Lower lobe of right lung (tissue), 2 donors: Measurements from ENCODE around the gene LETM1. TPM values are rescaled to one million over a fixed set of nuclear protein-coding genes. Genes with fewer than 3 reads are reported as not detected.

Experiments used
- ATAC-seq, 2 donors: fragments of 200-7000 bp; cut with Tn5 transposase; one replicate each; pipeline ENCODE4 v1.9.1; 2020 to 2022; ENCODE audit warnings: mild to moderate bottlenecking in 2 of 2, moderate library complexity in 2 of 2
- DNase-seq: peaks from one replicate; pipeline ENCODE4 v3.0.0-alpha.2; 2020
- H3K27ac ChIP-seq: fragments of 200-600 bp; one replicate; pipeline ENCODE4 v1.8.0; 2022
- H3K27me3 ChIP-seq: fragments of 200-600 bp; one replicate; pipeline ENCODE4 v1.8.0; 2022; ENCODE audit warnings: low read depth
- H3K36me3 ChIP-seq: fragments of 200-600 bp; one replicate; pipeline ENCODE4 v1.8.0; 2022; ENCODE audit warnings: mild to moderate bottlenecking
- H3K4me1 ChIP-seq: fragments of 200-600 bp; one replicate; pipeline ENCODE4 v1.8.0; 2022
- H3K4me3 ChIP-seq: fragments of 200-600 bp; one replicate; pipeline ENCODE4 v1.8.0; 2022; ENCODE audit warnings: mild to moderate bottlenecking
- H3K9me3 ChIP-seq: fragments of 200-600 bp; one replicate; pipeline ENCODE4 v1.8.0; 2022
- intact Hi-C: fragments of 100-400 bp; cut with DNase I; formaldehyde crosslinking; loops from one replicate; pipeline ENCODE4 v1.11.0; 2022
- total RNA-seq: library from RNA; stranded (reverse); fragmentation: NEBNext Ultra II Directional; extraction: Animal tissue kit (Norgen Biotek cat#: 25700); gene quantifications from one replicate; pipeline ENCODE4 v1.2.1, GENCODE V29; 2021
- TF ChIP-seq, protein P1 (sequence below): fragments of 200-600 bp; IDR thresholded peaks from one replicate; pipeline ENCODE4 v1.8.0; 2022; ENCODE audit warnings: antibody characterized with exemption, mild to moderate bottlenecking
- donor health status: DM: no; HTN: yes; CAD: no; lungs with severe emphysema.

Gene LETM1
- total RNA-seq, 1 donor from 2014 or later = 33.6 TPM

GRCh38 chr4:1813231-1813630 is 42.7 kb downstream of the LETM1 start:
- Histone ChIP-seq H3K27me3 (no peaks in the 10 kb centered on the region), H3K4me3 (no peak overlapping the region), H3K4me1 (no peaks in the 10 kb centered on the region), H3K36me3 (peaks cover 52% of the 10 kb centered on the region), H3K9me3 (no peaks in the 10 kb centered on the region), H3K27ac (no peak overlapping the region)
- ATAC-seq (no peak), DNase-seq (no peak)
- intact Hi-C loops = no loop called here
- TF ChIP-seq, protein P1, sequence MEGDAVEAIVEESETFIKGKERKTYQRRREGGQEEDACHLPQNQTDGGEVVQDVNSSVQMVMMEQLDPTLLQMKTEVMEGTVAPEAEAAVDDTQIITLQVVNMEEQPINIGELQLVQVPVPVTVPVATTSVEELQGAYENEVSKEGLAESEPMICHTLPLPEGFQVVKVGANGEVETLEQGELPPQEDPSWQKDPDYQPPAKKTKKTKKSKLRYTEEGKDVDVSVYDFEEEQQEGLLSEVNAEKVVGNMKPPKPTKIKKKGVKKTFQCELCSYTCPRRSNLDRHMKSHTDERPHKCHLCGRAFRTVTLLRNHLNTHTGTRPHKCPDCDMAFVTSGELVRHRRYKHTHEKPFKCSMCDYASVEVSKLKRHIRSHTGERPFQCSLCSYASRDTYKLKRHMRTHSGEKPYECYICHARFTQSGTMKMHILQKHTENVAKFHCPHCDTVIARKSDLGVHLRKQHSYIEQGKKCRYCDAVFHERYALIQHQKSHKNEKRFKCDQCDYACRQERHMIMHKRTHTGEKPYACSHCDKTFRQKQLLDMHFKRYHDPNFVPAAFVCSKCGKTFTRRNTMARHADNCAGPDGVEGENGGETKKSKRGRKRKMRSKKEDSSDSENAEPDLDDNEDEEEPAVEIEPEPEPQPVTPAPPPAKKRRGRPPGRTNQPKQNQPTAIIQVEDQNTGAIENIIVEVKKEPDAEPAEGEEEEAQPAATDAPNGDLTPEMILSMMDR = no peak

DNA sequence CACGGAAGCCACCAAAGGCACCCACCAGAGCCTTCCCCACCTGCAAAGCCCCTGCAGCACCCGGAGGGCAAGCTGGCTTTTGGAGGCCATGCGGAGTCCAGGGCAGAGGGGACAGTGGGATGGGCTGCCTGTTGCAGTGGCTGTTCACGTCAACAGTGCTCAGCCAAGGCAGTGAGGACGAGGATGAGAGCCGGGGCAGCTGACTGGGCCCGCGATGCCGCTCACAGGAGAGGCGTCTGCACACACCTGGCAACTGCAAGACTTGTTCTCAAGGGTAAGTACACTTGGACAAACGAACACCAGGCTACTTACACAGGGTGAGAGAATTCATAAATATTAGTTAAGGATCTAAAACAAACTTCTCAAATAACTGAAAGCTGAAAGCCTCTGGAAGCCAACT is 43.2 kb downstream of the LETM1 start:
- H3K9me3 ChIP-seq = no peaks in the 10 kb centered on the region
- peak; percentile 53 to 60 for ATAC-seq
- no peaks in the 10 kb centered on the region for H3K27me3 ChIP-seq
- intact Hi-C loops = no loop called here
- H3K36me3 ChIP-seq = peaks cover 47% of the 10 kb centered on the region
- no peaks in the 10 kb centered on the region for H3K4me1 ChIP-seq
- H3K27ac ChIP-seq = no peak overlapping the region
- TF ChIP-seq, protein P1 = no peak
- DNase-seq = no peak
- no peak overlapping the region for H3K4me3 ChIP-seq

GRCh38 chr4:1810765-1811164 is 45.2 kb downstream of the LETM1 start:
- H3K36me3 ChIP-seq = peaks cover 27% of the 10 kb centered on the region
- TF ChIP-seq, protein P1 = no peak
- no peaks in the 10 kb centered on the region for H3K27me3 ChIP-seq
- H3K9me3 ChIP-seq = no peaks in the 10 kb centered on the region
- H3K4me3 ChIP-seq = no peak overlapping the region
- intact Hi-C loops = no loop called here
- no peak overlapping the region for H3K27ac ChIP-seq
- no peaks in the 10 kb centered on the region for H3K4me1 ChIP-seq
- no peak for DNase-seq
- ATAC-seq = no peak

- no peaks in the 10 kb centered on the region for H3K4me1 ChIP-seq
- H3K4me3 ChIP-seq = no peak overlapping the region
- H3K9me3 ChIP-seq = no peaks in the 10 kb centered on the region
- H3K36me3 ChIP-seq = peaks cover 19% of the 10 kb centered on the region
- no peaks in the 10 kb centered on the region for H3K27me3 ChIP-seq
- no peak overlapping the region for H3K27ac ChIP-seq
- ATAC-seq = peak; percentile 84 to 87
- TF ChIP-seq, protein P1 = peak; percentile 87
- intact Hi-C loops = no loop called here
- DNase-seq = peak; percentile 78
Measured at GRCh38 chr4:1809754-1810502, 46.0 kb downstream of the LETM1 start.

GRCh38 chr4:1808851-1809753 is 46.9 kb downstream of the LETM1 start:
- Histone ChIP-seq H3K9me3 (no peaks in the 10 kb centered on the region), H3K27ac (no peak overlapping the region), H3K36me3 (peaks cover 12% of the 10 kb centered on the region), H3K4me1 (no peaks in the 10 kb centered on the region), H3K4me3 (no peak overlapping the region), H3K27me3 (no peaks in the 10 kb centered on the region)
- intact Hi-C loops = no loop called here
- no peak for ATAC-seq
- DNase-seq = no peak
- TF ChIP-seq, protein P1 = no peak
